ENCODE measurements around the gene ARHGAP8.

Gene ARHGAP8

GRCh38 chr22:44752285-44753188 lies at the start of gene ARHGAP8:
ARHGAP8 (plus strand) TSS chr22:44752575; CDS start chr22:44786528, 33,953 bp downstream.
- no peak within 1 kb of the TSS for H3K27ac ChIP-seq (ENCODE audit: low read depth, low read length)

GRCh38 chr22:44703255-44703870 lies 49.0 kb upstream of the ARHGAP8 start:
- peaks cover 3 to 32% (median 31%) of the 10 kb centered on the region in 5 donors for H3K4me1 ChIP-seq (ENCODE audit: control insufficient read depth in 5 of 5, insufficient read depth in 5 of 5, low read length in 5 of 5)
- no peak overlapping the region for H3K27ac ChIP-seq (ENCODE audit: low read depth, low read length)
- peak overlapping the region in 3 of 5 donors; percentile 39 to 58 (median 56) for H3K4me3 ChIP-seq (ENCODE audit: low read depth in 1 of 5, low read length in 5 of 5)
- H3K27me3 ChIP-seq (ENCODE audit: control insufficient read depth in 5 of 5, insufficient read depth in 4 of 5, low read length in 5 of 5): no peaks in the 10 kb centered on the region
- peaks cover 0 to 15% (median 4%) of the 10 kb centered on the region in 5 donors for H3K36me3 ChIP-seq (ENCODE audit: control insufficient read depth in 5 of 5, insufficient read depth in 5 of 5, low read length in 5 of 5)
- no peaks in the 10 kb centered on the region for H3K9me3 ChIP-seq (ENCODE audit: control insufficient read depth in 5 of 5, low read length in 5 of 5)
- H3K9ac ChIP-seq (ENCODE audit: low read length in 5 of 5): peak overlapping the region in 2 of 5 donors; percentile 23 to 47

More at GRCh38 chr22:44752285-44753188, at the start of gene ARHGAP8:
- H3K9me3 ChIP-seq (ENCODE audit: control insufficient read depth in 5 of 5, low read length in 5 of 5): peaks cover 0 to 5% (median 0%) of the 10 kb centered on the region in 5 donors
- no peak within 1 kb of the TSS for H3K9ac ChIP-seq (ENCODE audit: low read length in 5 of 5)
- peaks cover 0 to 17% (median 6%) of the 10 kb centered on the region in 5 donors for H3K4me1 ChIP-seq (ENCODE audit: control insufficient read depth in 5 of 5, insufficient read depth in 5 of 5, low read length in 5 of 5)
- H3K36me3 ChIP-seq (ENCODE audit: control insufficient read depth in 5 of 5, insufficient read depth in 5 of 5, low read length in 5 of 5): no peaks in the 10 kb centered on the region
- no peak within 1 kb of the TSS for H3K4me3 ChIP-seq (ENCODE audit: low read depth in 1 of 5, low read length in 5 of 5)
- H3K27me3 ChIP-seq (ENCODE audit: control insufficient read depth in 5 of 5, insufficient read depth in 4 of 5, low read length in 5 of 5): peaks cover 15 to 42% (median 24%) of the 10 kb centered on the region in 5 donors

GRCh38 chr22:44704159-44705021 lies 48.0 kb upstream of the ARHGAP8 start:
- H3K36me3 ChIP-seq (ENCODE audit: control insufficient read depth in 5 of 5, insufficient read depth in 5 of 5, low read length in 5 of 5): peaks cover 0 to 16% (median 5%) of the 10 kb centered on the region in 5 donors
- H3K27me3 ChIP-seq (ENCODE audit: control insufficient read depth in 5 of 5, insufficient read depth in 4 of 5, low read length in 5 of 5): no peaks in the 10 kb centered on the region
- H3K27ac ChIP-seq (ENCODE audit: low read depth, low read length): no peak overlapping the region
- no peak overlapping the region for H3K9ac ChIP-seq (ENCODE audit: low read length in 5 of 5)
- no peak overlapping the region for H3K4me3 ChIP-seq (ENCODE audit: low read depth in 1 of 5, low read length in 5 of 5)
- no peaks in the 10 kb centered on the region for H3K9me3 ChIP-seq (ENCODE audit: control insufficient read depth in 5 of 5, low read length in 5 of 5)
- H3K4me1 ChIP-seq (ENCODE audit: control insufficient read depth in 5 of 5, insufficient read depth in 5 of 5, low read length in 5 of 5): peaks cover 3 to 22% (median 20%) of the 10 kb centered on the region in 5 donors

DNA sequence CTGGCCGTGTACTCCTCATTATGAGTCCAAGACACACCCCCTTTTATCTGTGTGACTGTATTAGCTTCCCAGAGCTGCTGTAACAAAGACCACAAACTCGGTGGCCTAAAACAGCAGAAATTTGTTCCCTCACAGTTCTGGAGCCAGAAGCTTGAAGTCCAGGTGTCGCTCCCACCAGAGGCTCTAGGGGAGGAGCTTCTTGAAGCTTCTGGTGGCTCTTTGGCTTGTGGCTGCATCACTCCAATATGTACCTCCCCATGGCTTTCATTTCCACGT lies 47.4 kb upstream of the ARHGAP8 start:
- peaks cover 0 to 16% (median 5%) of the 10 kb centered on the region in 5 donors for H3K36me3 ChIP-seq (ENCODE audit: control insufficient read depth in 5 of 5, insufficient read depth in 5 of 5, low read length in 5 of 5)
- H3K27ac ChIP-seq (ENCODE audit: low read depth, low read length): no peak overlapping the region
- no peaks in the 10 kb centered on the region for H3K27me3 ChIP-seq (ENCODE audit: control insufficient read depth in 5 of 5, insufficient read depth in 4 of 5, low read length in 5 of 5)
- no peaks in the 10 kb centered on the region for H3K9me3 ChIP-seq (ENCODE audit: control insufficient read depth in 5 of 5, low read length in 5 of 5)
- H3K4me1 ChIP-seq (ENCODE audit: control insufficient read depth in 5 of 5, insufficient read depth in 5 of 5, low read length in 5 of 5): peaks cover 3 to 23% (median 21%) of the 10 kb centered on the region in 5 donors
- no peak overlapping the region for H3K9ac ChIP-seq (ENCODE audit: low read length in 5 of 5)
- no peak overlapping the region for H3K4me3 ChIP-seq (ENCODE audit: low read depth in 1 of 5, low read length in 5 of 5)

GRCh38 chr22:44706488-44706887 lies 45.9 kb upstream of the ARHGAP8 start:
- peaks cover 4 to 34% (median 31%) of the 10 kb centered on the region in 5 donors for H3K4me1 ChIP-seq (ENCODE audit: control insufficient read depth in 5 of 5, insufficient read depth in 5 of 5, low read length in 5 of 5)
- H3K4me3 ChIP-seq (ENCODE audit: low read depth in 1 of 5, low read length in 5 of 5): no peak overlapping the region
- H3K27ac ChIP-seq (ENCODE audit: low read depth, low read length): no peak overlapping the region
- H3K9me3 ChIP-seq (ENCODE audit: control insufficient read depth in 5 of 5, low read length in 5 of 5): no peaks in the 10 kb centered on the region
- H3K9ac ChIP-seq (ENCODE audit: low read length in 5 of 5): peak overlapping the region in 1 of 5 donors; percentile 35
- peaks cover 0 to 16% (median 5%) of the 10 kb centered on the region in 5 donors for H3K36me3 ChIP-seq (ENCODE audit: control insufficient read depth in 5 of 5, insufficient read depth in 5 of 5, low read length in 5 of 5)
- H3K27me3 ChIP-seq (ENCODE audit: control insufficient read depth in 5 of 5, insufficient read depth in 4 of 5, low read length in 5 of 5): no peaks in the 10 kb centered on the region

GRCh38 chr22:44707178-44707577 lies 45.2 kb upstream of the ARHGAP8 start:
- H3K27ac ChIP-seq (ENCODE audit: low read depth, low read length): no peak overlapping the region
- H3K4me1 ChIP-seq (ENCODE audit: control insufficient read depth in 5 of 5, insufficient read depth in 5 of 5, low read length in 5 of 5): peaks cover 3 to 37% (median 34%) of the 10 kb centered on the region in 5 donors
- peaks cover 0 to 17% (median 5%) of the 10 kb centered on the region in 5 donors for H3K36me3 ChIP-seq (ENCODE audit: control insufficient read depth in 5 of 5, insufficient read depth in 5 of 5, low read length in 5 of 5)
- H3K9ac ChIP-seq (ENCODE audit: low read length in 5 of 5): peak overlapping the region in 1 of 5 donors; percentile 52
- no peak overlapping the region for H3K4me3 ChIP-seq (ENCODE audit: low read depth in 1 of 5, low read length in 5 of 5)
- no peaks in the 10 kb centered on the region for H3K27me3 ChIP-seq (ENCODE audit: control insufficient read depth in 5 of 5, insufficient read depth in 4 of 5, low read length in 5 of 5)
- H3K9me3 ChIP-seq (ENCODE audit: control insufficient read depth in 5 of 5, low read length in 5 of 5): no peaks in the 10 kb centered on the region

DNA sequence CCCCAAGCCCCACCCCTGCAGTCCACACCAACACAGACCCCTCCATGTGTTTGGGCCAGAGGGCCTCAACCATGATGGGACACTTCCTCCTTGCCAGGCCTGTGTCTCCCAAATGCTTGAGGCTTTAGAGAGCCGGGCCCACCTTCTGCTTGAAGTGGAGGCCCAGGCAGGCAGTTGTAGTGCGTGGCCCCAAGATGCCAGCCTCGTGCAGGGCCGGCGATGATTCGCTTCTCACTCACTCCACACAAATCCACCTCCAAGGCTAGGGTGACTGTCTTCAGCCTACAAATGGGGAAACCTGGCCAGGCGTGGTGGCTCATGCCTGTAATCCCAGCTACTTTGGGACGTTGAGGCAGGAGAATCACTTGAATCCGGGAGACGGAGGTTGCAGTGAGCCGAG lies 44.6 kb upstream of the ARHGAP8 start:
- Histone ChIP-seq H3K9ac (ENCODE audit: low read length in 5 of 5) (peak overlapping the region in 1 of 5 donors; percentile 52), H3K4me3 (ENCODE audit: low read depth in 1 of 5, low read length in 5 of 5) (no peak overlapping the region), H3K36me3 (ENCODE audit: control insufficient read depth in 5 of 5, insufficient read depth in 5 of 5, low read length in 5 of 5) (peaks cover 0 to 21% (median 5%) of the 10 kb centered on the region in 5 donors), H3K9me3 (ENCODE audit: control insufficient read depth in 5 of 5, low read length in 5 of 5) (no peaks in the 10 kb centered on the region), H3K27ac (ENCODE audit: low read depth, low read length) (no peak overlapping the region), H3K27me3 (ENCODE audit: control insufficient read depth in 5 of 5, insufficient read depth in 4 of 5, low read length in 5 of 5) (no peaks in the 10 kb centered on the region), H3K4me1 (ENCODE audit: control insufficient read depth in 5 of 5, insufficient read depth in 5 of 5, low read length in 5 of 5) (peaks cover 3 to 38% (median 35%) of the 10 kb centered on the region in 5 donors)

DNA sequence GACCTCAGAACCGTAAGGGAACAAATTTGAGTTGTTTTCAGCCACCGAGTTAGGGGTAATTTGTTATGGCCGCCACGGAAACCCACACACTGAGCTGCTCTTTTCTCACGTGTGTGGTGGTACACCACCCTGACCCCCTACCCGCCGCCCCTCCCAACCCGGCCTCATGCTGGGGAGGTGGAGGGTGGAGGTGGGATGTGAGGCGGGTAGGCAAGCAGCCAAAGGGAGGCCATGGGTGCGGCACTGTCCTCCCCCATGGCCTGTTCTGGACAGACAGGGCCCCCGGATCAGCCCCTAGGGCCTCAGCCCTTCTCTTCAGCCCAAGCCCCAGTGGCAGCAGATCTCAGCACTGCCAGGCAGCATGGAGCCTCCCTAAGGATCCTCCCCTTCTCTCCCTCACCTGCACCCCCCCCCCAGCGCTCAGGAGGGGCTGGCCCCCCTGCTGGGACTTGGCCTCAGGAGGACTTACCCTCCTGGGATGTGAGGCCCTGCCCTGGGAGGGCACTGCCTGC lies 42.4 kb upstream of the ARHGAP8 start:
- H3K9ac ChIP-seq (ENCODE audit: low read length in 5 of 5): peak overlapping the region in 1 of 5 donors; percentile 30
- H3K4me3 ChIP-seq (ENCODE audit: low read depth in 1 of 5, low read length in 5 of 5): no peak overlapping the region
- H3K27me3 ChIP-seq (ENCODE audit: control insufficient read depth in 5 of 5, insufficient read depth in 4 of 5, low read length in 5 of 5): no peaks in the 10 kb centered on the region
- H3K9me3 ChIP-seq (ENCODE audit: control insufficient read depth in 5 of 5, low read length in 5 of 5): no peaks in the 10 kb centered on the region
- H3K4me1 ChIP-seq (ENCODE audit: control insufficient read depth in 5 of 5, insufficient read depth in 5 of 5, low read length in 5 of 5): peaks cover 2 to 44% (median 31%) of the 10 kb centered on the region in 5 donors
- peaks cover 0 to 15% (median 4%) of the 10 kb centered on the region in 5 donors for H3K36me3 ChIP-seq (ENCODE audit: control insufficient read depth in 5 of 5, insufficient read depth in 5 of 5, low read length in 5 of 5)
- no peak overlapping the region for H3K27ac ChIP-seq (ENCODE audit: low read depth, low read length)

DNA sequence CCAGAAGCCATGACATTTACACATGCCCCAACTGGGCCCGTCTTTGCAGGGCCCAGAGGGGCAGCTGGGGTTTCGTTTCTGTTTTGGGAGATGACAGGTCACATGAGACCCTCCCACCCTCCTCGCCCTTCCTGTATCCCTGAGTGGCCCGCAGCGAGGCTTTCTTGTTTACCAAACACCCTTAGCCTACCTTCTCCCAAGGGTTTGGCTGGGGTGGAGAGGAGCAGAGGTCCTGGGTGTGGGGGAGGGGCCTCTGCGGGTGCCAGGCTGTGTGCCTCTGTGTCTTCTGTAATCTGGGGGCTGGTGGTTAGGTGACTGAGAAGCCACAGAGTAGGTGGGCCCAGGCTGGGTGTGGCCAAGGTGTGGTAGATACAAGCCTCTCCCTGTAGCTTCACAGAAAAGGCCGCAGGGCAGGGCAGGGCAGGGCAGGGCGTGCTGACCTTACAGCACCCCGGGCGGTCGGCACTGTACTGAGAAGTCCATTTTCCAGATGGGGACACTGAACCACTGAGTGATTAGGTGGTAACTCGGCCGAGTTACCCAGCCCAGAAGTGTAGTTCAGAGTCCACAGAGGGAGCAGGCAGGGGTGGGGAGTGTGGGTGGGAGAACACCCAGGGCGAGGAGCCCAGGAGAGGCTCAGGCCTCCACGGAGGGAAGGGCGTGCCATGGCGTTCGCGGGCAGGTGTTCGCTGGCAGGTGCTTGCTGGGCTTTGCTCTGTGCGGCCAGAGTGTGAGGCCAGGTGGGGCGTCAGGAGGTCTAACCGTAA lies 41.7 kb upstream of the ARHGAP8 start:
- Histone ChIP-seq H3K27me3 (ENCODE audit: control insufficient read depth in 5 of 5, insufficient read depth in 4 of 5, low read length in 5 of 5) (no peaks in the 10 kb centered on the region), H3K4me3 (ENCODE audit: low read depth in 1 of 5, low read length in 5 of 5) (no peak overlapping the region), H3K36me3 (ENCODE audit: control insufficient read depth in 5 of 5, insufficient read depth in 5 of 5, low read length in 5 of 5) (peaks cover 0 to 20% (median 7%) of the 10 kb centered on the region in 5 donors), H3K9me3 (ENCODE audit: control insufficient read depth in 5 of 5, low read length in 5 of 5) (no peaks in the 10 kb centered on the region), H3K4me1 (ENCODE audit: control insufficient read depth in 5 of 5, insufficient read depth in 5 of 5, low read length in 5 of 5) (peaks cover 5 to 50% (median 36%) of the 10 kb centered on the region in 5 donors), H3K9ac (ENCODE audit: low read length in 5 of 5) (peak overlapping the region in 2 of 5 donors; percentile 30 to 41), H3K27ac (ENCODE audit: low read depth, low read length) (peak overlapping the region; percentile 54)

Data from subcutaneous abdominal adipose tissue (tissue), 5 donors.